ENCODE data around the gene ITIH3.

Gene ITIH3

GRCh38 chr3:52779837-52780585 is 14.6 kb upstream of the ITIH3 start:
- no peak for DNase-seq

- no peak for DNase-seq
Measured at GRCh38 chr3:52781741-52782140, 12.9 kb upstream of the ITIH3 start.

GRCh38 chr3:52782412-52783210 is 12.0 kb upstream of the ITIH3 start:
- no peak for DNase-seq

- DNase-seq, result no peak
Measured at GRCh38 chr3:52783211-52783555, 11.4 kb upstream of the ITIH3 start.

- DNase-seq, result no peak
Measured at GRCh38 chr3:52784021-52784621, 10.5 kb upstream of the ITIH3 start.

GRCh38 chr3:52784931-52785590 is 9.5 kb upstream of the ITIH3 start:
- no peak for DNase-seq

- no peak for DNase-seq
Measured at GRCh38 chr3:52786330-52787215, 8.0 kb upstream of the ITIH3 start.

- DNase-seq, result no peak
Measured at GRCh38 chr3:52787246-52787645, 7.3 kb upstream of the ITIH3 start.

- no peak for DNase-seq
Measured at GRCh38 chr3:52787672-52788625, 6.6 kb upstream of the ITIH3 start.

GRCh38 chr3:52788890-52789745 is 5.5 kb upstream of the ITIH3 start:
- DNase-seq, result no peak

- no peak for DNase-seq
Measured at GRCh38 chr3:52789746-52790040, 4.9 kb upstream of the ITIH3 start.

- no peak for DNase-seq
Measured at GRCh38 chr3:52790337-52790736, 4.3 kb upstream of the ITIH3 start.

GRCh38 chr3:52790741-52791140 is 3.9 kb upstream of the ITIH3 start:
- DNase-seq, result no peak

- no peak for DNase-seq
Measured at GRCh38 chr3:52791366-52791765, 3.2 kb upstream of the ITIH3 start.

GRCh38 chr3:52791928-52792327 is 2.7 kb upstream of the ITIH3 start:
- DNase-seq, result no peak

- DNase-seq, result no peak
Measured at GRCh38 chr3:52792413-52792812, 2.2 kb upstream of the ITIH3 start.

- DNase-seq, result no peak
Measured at GRCh38 chr3:52792961-52793695, 1.5 kb upstream of the ITIH3 start.

- no peak for DNase-seq
Measured at GRCh38 chr3:52793702-52794611, 639 bp upstream of the ITIH3 start.
